ENCODE measurements around the gene NEDD4L. TPM values are rescaled to one million over a fixed set of nuclear protein-coding genes. Genes with fewer than 3 reads are reported as not detected.

Gene NEDD4L
- total RNA-seq, 1 experiment from 2014 or later = 42.9 TPM

DNA sequence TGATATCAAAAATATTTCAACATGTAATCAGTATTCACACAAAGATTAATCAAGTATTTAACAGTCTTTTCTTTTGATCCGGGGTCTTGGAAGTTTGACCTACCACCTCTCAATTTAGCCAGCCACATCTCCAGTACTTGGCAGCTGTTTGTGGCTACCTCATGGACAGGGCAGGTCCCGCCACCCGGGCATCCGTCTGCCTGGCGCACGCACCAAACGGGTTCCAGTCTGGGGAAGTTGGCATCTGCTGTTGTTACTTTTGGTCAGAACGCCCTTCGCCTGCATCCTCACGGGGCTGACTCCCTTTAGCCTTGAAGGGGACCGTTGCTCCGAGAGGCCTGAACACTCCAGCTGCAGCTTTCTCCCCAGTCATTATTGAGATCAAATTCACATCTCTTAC is 81.7 kb downstream of the NEDD4L start:
- TF ChIP-seq, protein P1, sequence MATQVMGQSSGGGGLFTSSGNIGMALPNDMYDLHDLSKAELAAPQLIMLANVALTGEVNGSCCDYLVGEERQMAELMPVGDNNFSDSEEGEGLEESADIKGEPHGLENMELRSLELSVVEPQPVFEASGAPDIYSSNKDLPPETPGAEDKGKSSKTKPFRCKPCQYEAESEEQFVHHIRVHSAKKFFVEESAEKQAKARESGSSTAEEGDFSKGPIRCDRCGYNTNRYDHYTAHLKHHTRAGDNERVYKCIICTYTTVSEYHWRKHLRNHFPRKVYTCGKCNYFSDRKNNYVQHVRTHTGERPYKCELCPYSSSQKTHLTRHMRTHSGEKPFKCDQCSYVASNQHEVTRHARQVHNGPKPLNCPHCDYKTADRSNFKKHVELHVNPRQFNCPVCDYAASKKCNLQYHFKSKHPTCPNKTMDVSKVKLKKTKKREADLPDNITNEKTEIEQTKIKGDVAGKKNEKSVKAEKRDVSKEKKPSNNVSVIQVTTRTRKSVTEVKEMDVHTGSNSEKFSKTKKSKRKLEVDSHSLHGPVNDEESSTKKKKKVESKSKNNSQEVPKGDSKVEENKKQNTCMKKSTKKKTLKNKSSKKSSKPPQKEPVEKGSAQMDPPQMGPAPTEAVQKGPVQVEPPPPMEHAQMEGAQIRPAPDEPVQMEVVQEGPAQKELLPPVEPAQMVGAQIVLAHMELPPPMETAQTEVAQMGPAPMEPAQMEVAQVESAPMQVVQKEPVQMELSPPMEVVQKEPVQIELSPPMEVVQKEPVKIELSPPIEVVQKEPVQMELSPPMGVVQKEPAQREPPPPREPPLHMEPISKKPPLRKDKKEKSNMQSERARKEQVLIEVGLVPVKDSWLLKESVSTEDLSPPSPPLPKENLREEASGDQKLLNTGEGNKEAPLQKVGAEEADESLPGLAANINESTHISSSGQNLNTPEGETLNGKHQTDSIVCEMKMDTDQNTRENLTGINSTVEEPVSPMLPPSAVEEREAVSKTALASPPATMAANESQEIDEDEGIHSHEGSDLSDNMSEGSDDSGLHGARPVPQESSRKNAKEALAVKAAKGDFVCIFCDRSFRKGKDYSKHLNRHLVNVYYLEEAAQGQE (IDR thresholded peaks at IDR 0.05; ENCODE audit: insufficient read depth in 1 of 2, low read depth in 2 of 2, low read length in 1 of 2) = no peak
- no peak for TF ChIP-seq POLR2AphosphoS5 (IDR thresholded peaks at IDR 0.05; ENCODE audit: low read depth, low read length)
- TF ChIP-seq SIN3A (IDR thresholded peaks at IDR 0.05; ENCODE audit: borderline replicate concordance, insufficient read depth, low read depth, low read length) = no peak
- no peak for TF ChIP-seq TCF7L2 (IDR thresholded peaks at IDR 0.05; ENCODE audit: low read depth, low read length)
- TF ChIP-seq, protein P2, sequence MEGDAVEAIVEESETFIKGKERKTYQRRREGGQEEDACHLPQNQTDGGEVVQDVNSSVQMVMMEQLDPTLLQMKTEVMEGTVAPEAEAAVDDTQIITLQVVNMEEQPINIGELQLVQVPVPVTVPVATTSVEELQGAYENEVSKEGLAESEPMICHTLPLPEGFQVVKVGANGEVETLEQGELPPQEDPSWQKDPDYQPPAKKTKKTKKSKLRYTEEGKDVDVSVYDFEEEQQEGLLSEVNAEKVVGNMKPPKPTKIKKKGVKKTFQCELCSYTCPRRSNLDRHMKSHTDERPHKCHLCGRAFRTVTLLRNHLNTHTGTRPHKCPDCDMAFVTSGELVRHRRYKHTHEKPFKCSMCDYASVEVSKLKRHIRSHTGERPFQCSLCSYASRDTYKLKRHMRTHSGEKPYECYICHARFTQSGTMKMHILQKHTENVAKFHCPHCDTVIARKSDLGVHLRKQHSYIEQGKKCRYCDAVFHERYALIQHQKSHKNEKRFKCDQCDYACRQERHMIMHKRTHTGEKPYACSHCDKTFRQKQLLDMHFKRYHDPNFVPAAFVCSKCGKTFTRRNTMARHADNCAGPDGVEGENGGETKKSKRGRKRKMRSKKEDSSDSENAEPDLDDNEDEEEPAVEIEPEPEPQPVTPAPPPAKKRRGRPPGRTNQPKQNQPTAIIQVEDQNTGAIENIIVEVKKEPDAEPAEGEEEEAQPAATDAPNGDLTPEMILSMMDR (IDR thresholded peaks at IDR 0.05) = no peak
- DNase-seq (ENCODE audit: low read depth, low spot score) = no peak
- Histone ChIP-seq H3K36me3 (ENCODE audit: control insufficient read depth, insufficient read depth, low read length) (no peaks in the 10 kb centered on the region), H3K9me3 (ENCODE audit: control insufficient read depth, insufficient read depth, low read depth, low read length) (no peaks in the 10 kb centered on the region), H3K27ac (ENCODE audit: low read length) (no peak overlapping the region), H3K27me3 (ENCODE audit: control insufficient read depth, insufficient read depth, low read length) (no peaks in the 10 kb centered on the region), H3K4me3 (ENCODE audit: low read depth in 2 of 2, low read length in 2 of 2) (no peak overlapping the region), H3K4me1 (ENCODE audit: control insufficient read depth, insufficient read depth, low read length) (no peaks in the 10 kb centered on the region)
- POLR2A ChIA-PET = interaction anchor here (0.7 kb wide), 1 partner anchor 129 kb away, joined by 3 read pairs; no protein-coding TSS in a partner anchor
- intact Hi-C loops (cut with micrococcal nuclease; ENCODE audit: unreplicated experiment) (no loop called here), in situ Hi-C loops (cut with HindIII; ENCODE audit: low pct_unique_long_range_greater_than_20kb, low sequenced_read_pairs) (no loop called here)
- no peak for ATAC-seq
- CTCF ChIA-PET = interaction anchor here (1.0 kb wide), 1 partner anchor 82 kb away, joined by 4 read pairs; the partner anchor contains the start of gene NEDD4L
- no TSS peak for BruUV-seq (replicated peaks)

DNA sequence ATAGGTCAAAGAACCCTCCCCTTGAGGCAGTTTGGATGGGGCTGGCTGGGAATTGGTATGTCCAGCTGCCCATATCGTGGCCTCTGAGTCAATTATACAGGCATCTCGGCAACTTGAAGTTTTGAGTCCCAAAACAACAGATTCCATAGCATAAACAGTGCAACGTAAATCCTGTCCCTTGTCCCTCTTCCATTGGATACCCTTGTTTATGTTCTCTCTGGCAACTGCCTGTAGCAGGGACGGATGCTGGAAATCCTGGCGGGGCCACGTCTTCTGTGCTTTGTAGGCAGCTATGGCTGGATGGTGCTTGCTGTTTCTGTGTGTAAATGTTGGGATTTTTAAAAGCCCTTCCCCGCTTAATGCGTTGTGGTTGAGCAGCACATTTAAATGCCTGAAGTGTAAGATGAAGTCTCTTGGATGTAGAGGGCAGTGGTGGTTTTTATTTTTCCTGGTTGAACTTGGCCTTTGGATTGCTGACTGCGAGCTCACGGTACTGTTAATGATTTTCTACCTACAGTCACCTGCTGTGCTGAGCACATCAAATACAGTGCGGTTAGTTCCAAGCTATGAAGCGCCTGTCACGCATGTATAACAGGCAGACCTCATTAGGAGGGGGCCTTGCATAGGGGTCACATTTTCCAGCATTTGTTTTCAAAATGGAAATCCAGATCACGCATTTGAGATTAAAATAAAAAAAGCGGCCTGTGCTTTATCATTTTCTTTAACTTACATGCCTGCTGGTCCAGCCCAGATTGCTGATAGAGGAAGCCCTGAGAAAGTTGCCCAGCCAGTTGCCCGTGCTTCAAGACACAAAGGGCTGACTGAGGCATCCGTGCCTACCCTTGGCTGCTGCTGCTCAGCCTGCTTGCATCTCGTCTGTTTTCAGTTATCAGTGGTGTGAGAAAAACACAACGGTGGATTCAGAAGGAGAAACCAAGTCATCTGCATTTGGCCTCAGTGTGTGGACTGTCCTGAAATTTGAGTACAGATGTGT is 84.7 kb downstream of the NEDD4L start:
- TF ChIP-seq, protein P1 (IDR thresholded peaks at IDR 0.05; ENCODE audit: insufficient read depth in 1 of 2, low read depth in 2 of 2, low read length in 1 of 2) = no peak
- no peak for TF ChIP-seq TCF7L2 (IDR thresholded peaks at IDR 0.05; ENCODE audit: low read depth, low read length)
- TF ChIP-seq, protein P2 (IDR thresholded peaks at IDR 0.05) = no peak
- TF ChIP-seq SIN3A (IDR thresholded peaks at IDR 0.05; ENCODE audit: borderline replicate concordance, insufficient read depth, low read depth, low read length) = no peak
- no peak for TF ChIP-seq POLR2AphosphoS5 (IDR thresholded peaks at IDR 0.05; ENCODE audit: low read depth, low read length)
- ChIA-PET POLR2A (no interaction called here), CTCF (no interaction called here)
- ATAC-seq (no peak), DNase-seq (ENCODE audit: low read depth, low spot score) (no peak)
- in situ Hi-C loops (cut with HindIII; ENCODE audit: low pct_unique_long_range_greater_than_20kb, low sequenced_read_pairs) = no loop called here
- Histone ChIP-seq H3K9me3 (ENCODE audit: control insufficient read depth, insufficient read depth, low read depth, low read length) (no peaks in the 10 kb centered on the region), H3K4me3 (ENCODE audit: low read depth in 2 of 2, low read length in 2 of 2) (no peak overlapping the region), H3K36me3 (ENCODE audit: control insufficient read depth, insufficient read depth, low read length) (no peaks in the 10 kb centered on the region), H3K27me3 (ENCODE audit: control insufficient read depth, insufficient read depth, low read length) (no peaks in the 10 kb centered on the region), H3K27ac (ENCODE audit: low read length) (no peak overlapping the region), H3K4me1 (ENCODE audit: control insufficient read depth, insufficient read depth, low read length) (no peaks in the 10 kb centered on the region)
- intact Hi-C loops (cut with micrococcal nuclease; ENCODE audit: unreplicated experiment) = no loop called here
- no TSS peak for BruUV-seq (replicated peaks)
